Superior temporal gyrus (tissue), 1 donor: ENCODE results near the gene MEP1A.

Experiments
- DNase-seq: peaks from one replicate; pipeline ENCODE4 v3.0.0-alpha.2; 2016; ENCODE audit errors: extremely low spot score

The MEP1A gene

GRCh38 chr6:46776070-46776712 lies 17.0 kb upstream of the MEP1A start:
- DNase-seq = no peak

- no peak for DNase-seq
Measured at GRCh38 chr6:46777476-46778346, 15.5 kb upstream of the MEP1A start.

- peak; percentile 91 for DNase-seq
Measured at GRCh38 chr6:46781478-46782378, 11.5 kb upstream of the MEP1A start.

GRCh38 chr6:46784535-46784934 lies 8.7 kb upstream of the MEP1A start:
- DNase-seq = no peak

GRCh38 chr6:46787871-46788540 lies 5.2 kb upstream of the MEP1A start:
- no peak for DNase-seq

GRCh38 chr6:46788791-46789190 lies 4.4 kb upstream of the MEP1A start:
- DNase-seq = no peak

- no peak for DNase-seq
Measured at GRCh38 chr6:46789434-46790354, 3.5 kb upstream of the MEP1A start.

- no peak for DNase-seq
Measured at GRCh38 chr6:46790355-46790874, 2.8 kb upstream of the MEP1A start.

- DNase-seq = no peak
Measured at GRCh38 chr6:46792635-46793034, 554 bp upstream of the MEP1A start.

- DNase-seq = no peak
Measured at GRCh38 chr6:46794068-46794467, 879 bp downstream of the MEP1A start.

GRCh38 chr6:46795816-46796215 lies 2.6 kb downstream of the MEP1A start:
- DNase-seq = no peak

- DNase-seq = no peak
Measured at GRCh38 chr6:46796848-46797580, 3.8 kb downstream of the MEP1A start.

- DNase-seq = no peak
Measured at GRCh38 chr6:46799657-46800056, 6.5 kb downstream of the MEP1A start.

GRCh38 chr6:46808806-46809205 lies 15.6 kb downstream of the MEP1A start:
- DNase-seq = no peak

- DNase-seq = no peak
Measured at GRCh38 chr6:46815130-46815529, 21.9 kb downstream of the MEP1A start.

GRCh38 chr6:46816626-46817025 lies 23.4 kb downstream of the MEP1A start:
- no peak for DNase-seq

GRCh38 chr6:46819561-46819960 lies 26.4 kb downstream of the MEP1A start:
- DNase-seq = no peak

GRCh38 chr6:46821458-46821881 lies 28.3 kb downstream of the MEP1A start:
- no peak for DNase-seq

GRCh38 chr6:46828939-46829338 lies 35.8 kb downstream of the MEP1A start:
- no peak for DNase-seq

- no peak for DNase-seq
Measured at GRCh38 chr6:46832816-46833215, 39.6 kb downstream of the MEP1A start.
